ENCODE measurements around the gene MYOF. TPM values are rescaled to one million over a fixed set of nuclear protein-coding genes. Genes with fewer than 3 reads are reported as not detected.
"Not testable (repeated sequence)": the region's sequence is repeated elsewhere in the genome, so short reads cannot be mapped to it uniquely, and the experiment has no call there.

Gene MYOF
- total RNA-seq, 2 donors from 2014 or later: 0.57 to 15.8 TPM

DNA sequence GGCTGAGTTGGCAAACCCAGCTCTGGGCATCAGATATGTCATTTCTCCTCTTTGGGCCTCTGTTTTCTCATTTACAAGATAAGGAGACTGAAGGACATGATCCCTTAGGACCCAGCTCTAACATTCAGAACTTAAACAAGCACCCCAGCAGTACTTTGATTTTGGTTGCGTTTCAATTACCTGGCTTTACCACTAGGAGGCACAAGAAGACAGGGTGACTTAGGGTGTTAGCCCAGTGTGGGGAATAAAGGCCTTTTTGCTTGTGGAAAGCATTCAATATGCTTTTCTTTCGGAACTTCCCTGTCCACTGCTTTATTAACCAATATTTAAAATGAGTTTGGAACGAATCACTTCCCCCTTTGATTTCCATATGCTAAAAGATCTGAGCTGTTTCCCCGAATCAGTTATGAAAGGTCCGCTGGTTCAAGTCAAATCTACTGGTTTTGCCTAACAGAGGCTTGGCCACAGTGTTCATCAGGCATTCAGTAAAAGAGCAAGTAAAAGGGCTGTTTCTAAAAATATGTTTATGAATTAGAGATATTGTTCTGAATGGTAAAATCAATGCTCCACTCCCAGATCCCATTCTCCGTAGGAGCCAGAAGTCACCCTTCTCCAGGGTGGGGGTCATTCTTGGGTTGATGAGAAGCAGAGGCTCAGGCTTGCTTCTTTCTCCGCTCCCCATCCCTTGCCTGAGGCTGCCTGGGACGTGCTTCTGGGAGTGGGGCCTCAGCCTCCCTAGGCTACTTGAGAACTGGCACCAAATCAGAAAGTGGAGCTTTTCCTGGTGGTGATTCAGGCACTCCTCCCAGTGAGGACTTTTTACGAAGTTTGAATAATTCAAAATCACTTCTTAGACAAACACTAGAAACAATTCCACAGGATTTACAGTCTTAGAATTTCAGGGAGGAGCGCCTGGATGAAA is 105.5 kb downstream of the MYOF start:
- H3K36me3 Mint-ChIP-seq: no peaks in the 10 kb centered on the region
- no peak overlapping the region for H3K27ac Mint-ChIP-seq
- H3K4me1 Mint-ChIP-seq (ENCODE audit: low read depth in 2 of 2): peaks cover 3 to 19% of the 10 kb centered on the region in 2 donors
- ATAC-seq: peak in 1 of 2 donors; percentile 75
- DNase-seq (ENCODE audit: low spot score): peak; percentile 72
- peaks cover 0 to 11% of the 10 kb centered on the region in 2 donors for H3K27me3 Mint-ChIP-seq
- H3K9me3 Mint-ChIP-seq: no peaks in the 10 kb centered on the region
- H3K4me3 Mint-ChIP-seq: no peak overlapping the region

DNA sequence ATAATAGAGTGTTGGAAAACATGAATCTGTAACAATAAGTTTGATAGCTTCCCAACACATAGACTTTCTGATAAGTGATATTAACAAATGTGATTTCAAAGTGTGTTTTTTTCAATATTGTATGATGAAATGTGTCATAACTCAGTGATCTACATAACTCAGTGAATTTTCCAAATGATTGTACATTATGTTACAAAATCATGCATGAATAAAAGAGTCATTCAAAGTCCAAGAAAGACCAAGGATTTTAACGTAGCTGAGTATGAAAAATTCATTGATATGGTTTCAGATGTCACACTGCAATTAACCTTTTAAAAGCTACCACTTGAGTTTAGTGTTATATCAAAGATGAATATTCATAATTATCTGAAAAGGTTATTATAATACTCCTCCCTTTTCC is 111.2 kb downstream of the MYOF start:
- Mint-ChIP-seq H3K9me3 (no peaks in the 10 kb centered on the region), H3K4me3 (no peak overlapping the region), H3K4me1 (ENCODE audit: low read depth in 2 of 2) (no peaks in the 10 kb centered on the region), H3K27me3 (peaks cover 0 to 23% of the 10 kb centered on the region in 2 donors), H3K36me3 (no peaks in the 10 kb centered on the region), H3K27ac (no peak overlapping the region)
- ATAC-seq: no peak
- DNase-seq (ENCODE audit: low spot score): no peak

DNA sequence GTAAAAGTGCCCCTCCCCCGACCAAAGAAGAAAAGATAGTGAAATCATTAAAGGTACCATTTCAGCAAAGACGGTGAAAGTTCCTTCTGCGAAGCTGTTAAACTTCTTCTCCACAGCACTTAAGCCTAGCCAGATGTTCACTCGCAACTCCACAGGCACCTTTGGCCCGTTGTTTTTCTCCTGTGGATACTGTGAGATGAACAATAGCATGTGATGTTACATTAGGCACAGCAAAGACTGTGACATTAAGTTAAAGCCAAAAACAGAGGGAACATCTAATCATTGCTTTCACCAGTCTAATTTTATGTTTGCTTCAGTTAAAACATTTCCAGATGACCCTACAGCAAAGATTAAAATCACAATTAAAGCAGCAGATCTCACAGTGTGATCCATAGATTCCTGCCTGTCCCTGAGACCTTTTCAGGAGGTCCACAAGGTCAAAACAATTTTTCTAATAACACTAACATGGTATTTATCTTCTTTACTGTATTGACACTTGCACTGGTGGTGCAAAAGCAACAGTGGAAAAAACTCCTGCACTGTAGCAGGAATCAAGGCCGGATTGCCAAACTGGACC is 112.5 kb downstream of the MYOF start:
- ATAC-seq (no peak), DNase-seq (ENCODE audit: low spot score) (no peak)
- Mint-ChIP-seq H3K4me1 (ENCODE audit: low read depth in 2 of 2) (no peaks in the 10 kb centered on the region), H3K27me3 (peaks cover 0 to 25% of the 10 kb centered on the region in 2 donors), H3K27ac (no peak overlapping the region), H3K36me3 (no peaks in the 10 kb centered on the region), H3K4me3 (no peak overlapping the region), H3K9me3 (no peaks in the 10 kb centered on the region)

DNA sequence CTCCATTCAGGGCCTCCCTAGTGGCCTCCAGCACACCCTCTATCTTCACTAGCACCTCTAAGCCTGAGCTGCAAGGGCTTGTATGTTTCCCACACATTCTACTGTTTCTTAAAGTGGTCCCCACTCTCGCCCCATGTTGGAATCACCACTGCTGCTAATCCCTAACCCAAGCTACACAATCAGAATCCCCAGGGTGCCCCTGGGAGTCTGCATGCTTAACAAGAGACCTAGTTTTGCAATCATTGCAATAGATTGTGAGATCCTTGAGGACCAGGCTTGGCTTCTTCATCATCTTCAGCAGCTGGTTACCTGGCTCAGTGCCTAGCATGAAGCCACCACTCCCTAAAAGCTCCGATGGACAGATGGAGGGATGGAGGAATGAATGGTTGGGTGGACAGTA is 113.9 kb downstream of the MYOF start:
- H3K9me3 Mint-ChIP-seq: no peaks in the 10 kb centered on the region

DNA sequence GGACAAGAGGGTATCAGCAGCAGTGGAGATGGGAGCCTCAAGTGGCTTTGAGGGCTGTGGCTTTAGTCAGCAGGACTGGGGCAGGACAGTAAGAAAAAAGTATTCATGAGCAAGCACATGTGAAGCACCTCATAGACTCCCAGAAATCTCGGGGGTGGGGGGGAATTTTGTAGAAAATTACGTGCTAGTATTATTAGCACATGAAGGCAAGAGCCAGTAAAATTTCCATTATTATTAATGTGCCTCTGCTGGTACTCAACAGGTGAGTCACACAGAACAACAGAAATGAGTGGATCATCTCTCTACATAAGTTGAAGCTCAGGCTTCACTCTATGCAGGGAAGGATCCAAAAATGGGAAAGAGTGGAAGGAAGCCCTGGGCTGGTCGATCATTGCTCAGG is 114.5 kb downstream of the MYOF start:
- DNase-seq (ENCODE audit: low spot score): no peak
- no peaks in the 10 kb centered on the region for H3K36me3 Mint-ChIP-seq
- ATAC-seq: no peak
- no peak overlapping the region for H3K27ac Mint-ChIP-seq
- H3K27me3 Mint-ChIP-seq: peaks cover 0 to 16% of the 10 kb centered on the region in 2 donors
- H3K4me1 Mint-ChIP-seq (ENCODE audit: low read depth in 2 of 2): no peaks in the 10 kb centered on the region
- no peaks in the 10 kb centered on the region for H3K9me3 Mint-ChIP-seq
- no peak overlapping the region for H3K4me3 Mint-ChIP-seq

More for the DNA sequence above, 113.9 kb downstream of the MYOF start:
- H3K36me3 Mint-ChIP-seq: no peaks in the 10 kb centered on the region
- ATAC-seq: peak in 1 of 2 donors; percentile 40
- no peak for DNase-seq (ENCODE audit: low spot score)
- no peaks in the 10 kb centered on the region for H3K4me1 Mint-ChIP-seq (ENCODE audit: low read depth in 2 of 2)
- H3K4me3 Mint-ChIP-seq: no peak overlapping the region
- H3K27me3 Mint-ChIP-seq: peaks cover 0 to 16% of the 10 kb centered on the region in 2 donors
- H3K27ac Mint-ChIP-seq: no peak overlapping the region

DNA sequence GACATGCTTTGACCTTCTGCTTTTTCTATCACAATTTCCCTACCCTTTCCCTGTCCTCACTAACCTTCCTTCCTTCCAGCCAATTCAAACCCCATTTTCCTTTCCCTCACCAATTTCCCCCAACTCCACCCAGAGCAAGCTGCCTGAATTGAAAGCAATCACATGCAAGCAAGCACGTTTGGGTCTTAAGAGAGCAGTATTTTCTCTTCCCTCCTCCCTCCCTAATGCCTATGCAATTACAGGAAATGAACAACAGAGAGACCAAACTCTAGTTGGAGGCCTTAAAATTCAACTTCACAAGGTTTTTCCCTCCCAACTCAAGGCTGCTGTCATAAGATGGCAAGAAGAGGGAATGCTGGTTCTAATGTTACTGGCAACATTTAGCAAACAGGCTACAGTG is 117.2 kb downstream of the MYOF start:
- Mint-ChIP-seq H3K36me3 (no peaks in the 10 kb centered on the region), H3K27ac (no peak overlapping the region), H3K9me3 (no peaks in the 10 kb centered on the region), H3K4me1 (ENCODE audit: low read depth in 2 of 2) (no peaks in the 10 kb centered on the region), H3K4me3 (no peak overlapping the region), H3K27me3 (peaks cover 0 to 19% of the 10 kb centered on the region in 2 donors)
- no peak for ATAC-seq
- DNase-seq (ENCODE audit: low spot score): no peak

DNA sequence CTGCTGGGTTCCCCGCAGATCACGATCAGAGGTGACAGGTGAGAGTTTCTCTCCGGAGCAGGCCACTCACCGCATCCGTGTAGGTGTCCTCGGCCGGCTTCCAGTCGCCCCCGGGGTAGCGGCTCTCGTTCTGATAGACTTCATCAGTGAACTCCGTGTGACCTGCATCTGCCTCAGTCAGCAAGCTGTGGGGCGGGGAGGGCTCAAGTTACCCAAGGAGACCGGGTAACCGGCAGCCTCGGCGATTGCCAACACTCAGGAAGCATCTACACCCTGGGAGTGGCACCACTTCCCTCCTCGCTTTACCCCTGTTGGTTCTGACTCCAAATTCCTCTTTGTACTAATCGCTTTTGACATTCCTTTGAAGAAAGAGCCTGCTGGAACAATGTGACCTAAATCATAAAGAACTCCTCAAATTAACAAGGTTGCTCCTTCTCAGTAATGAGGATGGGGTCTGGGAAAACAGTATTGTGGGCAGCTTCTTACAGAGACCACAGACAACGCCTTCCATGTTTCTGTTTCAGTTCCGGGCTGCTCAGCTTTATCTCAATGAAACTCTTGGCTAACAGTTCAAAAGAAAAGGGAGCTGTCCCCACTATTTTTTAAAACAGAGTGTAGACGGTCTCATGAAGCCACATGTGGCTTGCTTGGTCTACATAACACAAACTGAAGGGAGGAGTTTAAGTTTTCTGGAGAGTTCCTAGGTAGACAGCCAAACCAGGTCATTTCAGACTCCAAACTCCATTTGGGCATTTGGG is 118.1 kb downstream of the MYOF start:
- DNase-seq (ENCODE audit: low spot score) (no peak), ATAC-seq (no peak)
- no peaks in the 10 kb centered on the region for H3K9me3 Mint-ChIP-seq
- peaks cover 0 to 12% of the 10 kb centered on the region in 2 donors for H3K27me3 Mint-ChIP-seq
- no peaks in the 10 kb centered on the region for H3K36me3 Mint-ChIP-seq
- H3K4me3 Mint-ChIP-seq: no peak overlapping the region
- no peak overlapping the region for H3K27ac Mint-ChIP-seq
- no peaks in the 10 kb centered on the region for H3K4me1 Mint-ChIP-seq (ENCODE audit: low read depth in 2 of 2)

DNA sequence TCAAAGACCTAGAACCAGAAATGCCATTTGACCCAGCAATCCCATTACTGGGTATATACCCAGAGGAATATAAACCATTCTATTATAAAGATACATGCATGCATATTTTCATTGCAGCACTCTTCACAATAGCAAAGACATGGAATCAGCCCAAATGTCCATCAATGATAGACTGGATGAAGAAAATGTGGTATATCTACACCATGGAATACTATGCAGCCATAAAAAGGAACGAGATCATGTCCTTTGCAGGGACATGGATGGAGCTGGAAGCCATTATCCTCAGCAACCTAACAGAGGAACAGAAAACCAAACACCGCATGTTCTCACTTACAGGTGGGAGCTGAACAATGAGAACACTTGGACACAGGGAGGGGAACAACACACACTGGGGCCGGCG is 123.7 kb downstream of the MYOF start:
- not testable (repeated sequence) for H3K4me1 Mint-ChIP-seq (ENCODE audit: low read depth in 2 of 2); ATAC-seq; DNase-seq (ENCODE audit: low spot score); H3K9me3 Mint-ChIP-seq; H3K4me3 Mint-ChIP-seq; H3K36me3 Mint-ChIP-seq; H3K27ac Mint-ChIP-seq
- peaks cover 11 to 14% of the 10 kb centered on the region in 2 donors for H3K27me3 Mint-ChIP-seq

DNA sequence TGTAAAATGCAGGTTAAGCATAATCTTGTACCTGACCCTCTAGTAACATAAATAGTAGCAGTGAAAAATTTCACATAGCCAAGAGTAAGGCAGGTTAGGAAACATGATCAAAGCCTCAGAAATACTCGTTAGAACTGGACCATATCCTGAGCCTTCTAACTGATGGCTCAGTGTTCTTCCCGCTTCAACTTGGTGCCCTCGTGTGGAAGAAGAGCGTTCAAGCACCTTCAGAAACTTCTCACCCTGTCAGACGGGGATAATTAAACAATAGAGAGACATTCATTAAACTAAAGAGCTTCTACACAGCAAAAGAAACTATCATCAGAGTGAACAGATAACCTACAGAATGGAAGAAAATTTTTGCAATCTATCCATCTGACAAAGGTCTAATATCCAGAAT is 124.5 kb downstream of the MYOF start:
- DNase-seq (ENCODE audit: low spot score): no peak
- H3K9me3 Mint-ChIP-seq: no peaks in the 10 kb centered on the region
- H3K36me3 Mint-ChIP-seq: no peaks in the 10 kb centered on the region
- ATAC-seq: no peak
- H3K4me1 Mint-ChIP-seq (ENCODE audit: low read depth in 2 of 2): no peaks in the 10 kb centered on the region
- H3K4me3 Mint-ChIP-seq: no peak overlapping the region
- H3K27ac Mint-ChIP-seq: no peak overlapping the region
- H3K27me3 Mint-ChIP-seq: peaks cover 11 to 14% of the 10 kb centered on the region in 2 donors

DNA sequence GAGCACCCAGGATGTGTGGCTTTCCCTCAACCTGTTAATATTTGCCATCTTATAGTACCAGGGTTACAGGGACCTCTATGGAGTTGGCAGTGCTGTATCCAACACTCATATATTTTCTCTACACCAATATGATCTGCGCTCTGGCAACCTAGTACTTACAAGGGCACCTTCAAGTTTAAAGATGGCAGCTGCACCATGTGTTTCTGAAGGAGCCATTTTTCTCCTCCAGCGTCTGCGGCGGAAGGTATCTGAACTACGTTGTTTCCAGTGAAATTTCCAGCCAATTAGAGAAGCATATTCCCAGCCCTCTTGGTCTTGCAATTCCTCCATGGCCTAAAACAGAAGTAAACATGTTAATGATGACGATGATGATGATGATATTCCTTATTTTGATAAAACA is 125.6 kb downstream of the MYOF start:
- H3K27me3 Mint-ChIP-seq: peaks cover 11 to 14% of the 10 kb centered on the region in 2 donors
- no peaks in the 10 kb centered on the region for H3K9me3 Mint-ChIP-seq
- no peaks in the 10 kb centered on the region for H3K36me3 Mint-ChIP-seq
- H3K4me1 Mint-ChIP-seq (ENCODE audit: low read depth in 2 of 2): no peaks in the 10 kb centered on the region
- H3K4me3 Mint-ChIP-seq: no peak overlapping the region
- H3K27ac Mint-ChIP-seq: no peak overlapping the region
- DNase-seq (ENCODE audit: low spot score) (no peak), ATAC-seq (no peak)

DNA sequence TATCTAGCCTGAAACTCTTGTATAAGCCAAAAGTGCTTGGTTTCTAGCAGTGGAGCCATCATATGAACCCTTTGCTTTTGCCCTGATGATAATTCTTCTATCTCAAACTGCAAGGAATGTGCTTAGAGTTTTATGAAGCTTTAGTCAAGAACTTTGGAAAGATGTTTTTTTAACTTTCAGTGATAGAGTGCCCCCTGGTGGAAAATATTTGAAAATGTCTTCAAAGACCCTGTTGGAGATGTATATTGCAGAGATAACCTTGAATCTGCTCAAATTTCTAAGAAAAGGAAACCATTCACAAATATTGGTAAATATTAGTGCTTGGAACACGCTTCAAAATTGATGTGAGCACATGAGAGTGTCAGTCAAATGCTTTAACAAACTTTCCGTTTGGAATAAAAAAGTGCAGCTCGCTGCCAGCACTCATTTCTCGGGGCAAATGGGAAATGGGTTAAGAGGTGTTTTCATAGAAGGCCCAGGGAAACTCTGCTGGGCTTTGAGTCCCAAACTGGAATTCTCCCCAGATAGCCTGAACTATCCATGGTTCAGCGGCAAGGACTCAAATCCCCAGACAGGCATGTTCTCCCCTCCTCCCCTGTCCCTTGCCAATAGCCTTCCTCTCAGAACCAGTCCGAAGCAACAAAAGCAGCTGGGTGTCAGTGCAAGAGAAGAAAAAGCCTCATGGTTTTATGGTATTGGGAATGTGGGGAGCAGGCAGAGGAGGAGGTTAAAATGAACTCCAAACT is 129.3 kb downstream of the MYOF start:
- Mint-ChIP-seq H3K4me1 (ENCODE audit: low read depth in 2 of 2) (no peaks in the 10 kb centered on the region), H3K4me3 (no peak overlapping the region), H3K27ac (no peak overlapping the region), H3K36me3 (no peaks in the 10 kb centered on the region), H3K9me3 (no peaks in the 10 kb centered on the region), H3K27me3 (peaks cover 7 to 11% of the 10 kb centered on the region in 2 donors)
- ATAC-seq (no peak), DNase-seq (ENCODE audit: low spot score) (no peak)

DNA sequence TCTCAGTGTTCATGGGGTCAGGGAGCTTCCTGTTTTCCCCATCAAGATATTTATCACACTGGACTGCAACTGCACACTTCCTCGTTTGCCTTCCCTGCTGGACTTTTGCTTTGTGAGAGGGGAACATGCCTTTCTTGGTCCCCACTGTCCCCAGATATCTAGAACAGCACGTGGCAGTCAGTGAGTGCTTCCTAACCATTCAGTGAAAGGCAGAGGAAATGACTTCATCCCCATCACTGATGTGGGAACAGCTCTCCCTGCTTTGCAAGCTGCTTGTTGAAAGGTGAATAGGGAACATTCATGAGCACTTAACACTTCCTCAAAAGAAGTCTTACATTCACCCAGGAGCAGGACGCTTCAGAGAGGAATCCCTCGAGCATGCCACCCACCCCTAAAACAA is 135.4 kb downstream of the MYOF start:
- Mint-ChIP-seq H3K27me3 (peaks cover 0 to 15% of the 10 kb centered on the region in 2 donors), H3K4me1 (ENCODE audit: low read depth in 2 of 2) (no peaks in the 10 kb centered on the region)

DNA sequence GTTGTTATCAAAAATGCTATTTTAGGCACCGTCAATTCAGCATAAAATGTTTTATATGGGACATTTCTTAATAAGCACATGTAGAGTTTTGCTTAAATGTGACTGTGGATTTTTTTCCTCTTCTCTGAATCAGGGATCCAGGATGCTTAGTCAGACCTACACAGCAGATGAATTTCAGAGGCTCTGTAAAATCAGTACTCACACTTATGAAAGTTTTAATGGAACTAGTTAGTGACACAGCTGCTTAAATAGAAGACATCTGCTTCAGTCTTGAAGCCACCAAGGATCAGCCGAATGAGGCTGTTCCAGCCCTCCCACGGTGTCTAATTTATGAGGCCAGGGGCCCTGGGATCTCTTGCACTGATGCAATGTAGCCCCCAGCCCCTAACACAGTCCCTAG is 136.0 kb downstream of the MYOF start:
- Mint-ChIP-seq H3K27ac (no peak overlapping the region), H3K4me1 (ENCODE audit: low read depth in 2 of 2) (no peaks in the 10 kb centered on the region), H3K36me3 (no peaks in the 10 kb centered on the region), H3K4me3 (no peak overlapping the region), H3K9me3 (no peaks in the 10 kb centered on the region), H3K27me3 (peaks cover 0 to 15% of the 10 kb centered on the region in 2 donors)
- ATAC-seq: peak in 1 of 2 donors; percentile 24
- no peak for DNase-seq (ENCODE audit: low spot score)

More for the DNA sequence above, 135.4 kb downstream of the MYOF start:
- ATAC-seq (no peak), DNase-seq (ENCODE audit: low spot score) (no peak)
- Mint-ChIP-seq H3K27ac (no peak overlapping the region), H3K9me3 (no peaks in the 10 kb centered on the region), H3K36me3 (no peaks in the 10 kb centered on the region), H3K4me3 (no peak overlapping the region)
